GM18858 (cell line): ENCODE measurements around the gene PTS.
"Not testable (repeated sequence)": the region's sequence is repeated elsewhere in the genome, so short reads cannot be mapped to it uniquely, and the experiment has no call there.

Source experiments
- ATAC-seq: cut with Tn5 transposase; IDR thresholded peaks from one replicate; pipeline ENCODE4 v1.9.1; 2021; ENCODE audit not compliant: unreplicated experiment

The PTS gene

GRCh38 chr11:112226062-112226830 is at the start of gene PTS:
PTS (plus strand) TSS chr11:112226428; CDS start chr11:112226444, 16 bp downstream.
- ATAC-seq = peak; percentile 93

GRCh38 chr11:112177589-112177988 is 48.6 kb upstream of the PTS start:
- no peak for ATAC-seq

GRCh38 chr11:112178428-112178827 is 47.8 kb upstream of the PTS start:
- ATAC-seq = no peak

- no peak for ATAC-seq
Observed at GRCh38 chr11:112178936-112179335, 47.3 kb upstream of the PTS start.

- peak; percentile 62 for ATAC-seq
Observed at GRCh38 chr11:112179601-112180000, 46.6 kb upstream of the PTS start.

DNA sequence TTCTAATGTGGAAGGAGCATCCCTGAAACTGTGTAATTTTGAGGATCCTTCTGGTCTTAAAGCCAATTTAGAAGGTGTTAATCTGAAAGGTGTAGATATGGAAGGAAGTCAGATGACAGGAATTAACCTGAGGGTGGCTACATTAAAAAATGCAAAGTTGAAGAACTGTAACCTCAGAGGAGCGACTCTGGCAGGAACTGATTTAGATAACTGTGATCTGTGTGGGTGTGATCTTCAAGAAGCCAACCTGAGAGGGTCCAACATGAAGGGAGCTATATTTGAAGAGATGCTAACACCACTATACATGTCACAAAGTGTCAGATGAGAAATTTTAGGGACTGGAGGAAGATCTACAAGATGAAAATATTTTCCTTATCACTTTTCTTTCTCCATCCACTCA is 43.4 kb upstream of the PTS start:
- no peak for ATAC-seq

- ATAC-seq = no peak
Observed at GRCh38 chr11:112185883-112186282, 40.3 kb upstream of the PTS start.

DNA sequence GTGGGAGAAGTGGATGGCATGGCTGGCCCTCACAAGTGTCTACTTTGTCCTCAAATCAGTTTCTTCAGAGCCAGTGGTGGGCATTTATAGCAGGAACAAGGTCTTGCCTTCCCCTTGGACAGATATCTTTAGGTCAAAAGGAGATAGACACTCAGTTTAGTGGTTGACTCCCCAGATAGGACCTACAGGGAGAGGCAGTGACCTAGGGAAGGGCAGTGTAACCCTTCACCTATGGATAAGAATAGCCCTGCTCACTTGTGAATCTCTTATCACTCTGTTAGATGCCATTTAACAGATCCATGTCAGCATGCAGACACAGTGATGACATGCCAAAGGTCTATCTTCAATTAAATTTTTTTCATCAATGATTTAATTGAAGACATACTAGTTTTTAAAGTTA is 39.9 kb upstream of the PTS start:
- ATAC-seq = no peak

- not testable (repeated sequence) for ATAC-seq
Observed at GRCh38 chr11:112195113-112195512, 31.1 kb upstream of the PTS start.

GRCh38 chr11:112195951-112196351 is 30.3 kb upstream of the PTS start:
- ATAC-seq = no peak

GRCh38 chr11:112196519-112197087 is 29.6 kb upstream of the PTS start:
- no peak for ATAC-seq

- not testable (repeated sequence) for ATAC-seq
Observed at GRCh38 chr11:112199101-112199500, 27.1 kb upstream of the PTS start.

DNA sequence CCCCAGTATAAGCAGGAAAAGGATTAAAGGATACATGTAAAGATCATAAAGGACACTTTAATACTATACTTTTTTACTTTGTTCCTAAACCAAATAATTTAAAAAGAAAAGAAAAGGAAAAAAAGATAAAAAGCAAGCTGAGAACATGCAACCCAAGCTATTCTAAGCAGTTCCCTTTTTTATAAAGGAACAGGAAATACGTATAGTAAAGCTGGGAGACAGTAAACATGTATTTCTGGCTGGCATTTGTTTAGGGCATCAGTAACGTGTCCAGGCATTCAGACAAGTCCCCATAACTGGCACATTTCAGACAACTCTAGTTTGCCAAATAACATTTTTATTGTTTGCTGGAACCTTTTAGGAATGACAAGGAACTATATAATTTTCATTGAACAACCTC is 26.0 kb upstream of the PTS start:
- no peak for ATAC-seq

GRCh38 chr11:112206071-112206470 is 20.2 kb upstream of the PTS start:
- no peak for ATAC-seq

- ATAC-seq = no peak
Observed at GRCh38 chr11:112210890-112211289, 15.3 kb upstream of the PTS start.

DNA sequence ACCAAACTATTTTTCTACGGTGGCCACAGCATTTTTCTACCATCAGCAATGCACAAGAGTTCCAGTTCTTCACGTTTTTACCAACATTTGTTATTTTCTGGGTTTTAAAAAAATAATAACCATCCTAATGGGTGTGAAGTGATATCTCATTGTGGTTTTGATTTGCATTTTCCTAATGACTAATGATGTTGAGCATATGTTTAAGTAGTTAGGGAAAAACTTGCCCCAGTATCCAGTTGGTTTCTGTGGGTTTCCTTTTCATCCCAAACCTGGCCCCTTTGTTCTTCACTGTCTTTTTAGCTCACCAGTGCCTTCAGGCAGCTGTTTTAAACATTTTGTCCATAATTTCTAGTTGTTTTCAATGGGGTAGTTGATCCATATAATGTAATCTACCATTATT is 14.7 kb upstream of the PTS start:
- ATAC-seq = no peak

- ATAC-seq = no peak
Observed at GRCh38 chr11:112212290-112212689, 13.9 kb upstream of the PTS start.

DNA sequence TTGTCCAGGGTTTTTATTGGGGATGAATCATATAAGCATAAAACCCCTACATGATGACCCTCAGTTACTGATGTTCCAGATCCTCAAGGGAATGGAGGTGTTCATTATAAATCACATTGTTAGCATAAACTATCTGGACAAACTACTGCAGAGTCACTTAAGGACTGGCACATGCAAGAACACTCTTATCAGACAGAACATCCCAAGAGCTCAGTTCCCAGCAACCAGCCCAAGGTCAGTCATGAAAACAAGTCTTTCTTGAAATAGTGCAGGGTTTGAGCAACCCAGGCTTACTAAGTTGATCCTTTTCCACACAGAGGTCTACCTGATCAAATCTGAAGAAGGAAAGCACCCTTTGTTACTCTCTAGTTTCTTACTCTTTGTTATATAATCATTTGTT is 13.5 kb upstream of the PTS start:
- ATAC-seq = no peak

GRCh38 chr11:112213753-112214152 is 12.5 kb upstream of the PTS start:
- ATAC-seq = no peak

GRCh38 chr11:112215621-112216020 is 10.6 kb upstream of the PTS start:
- ATAC-seq = no peak

GRCh38 chr11:112216561-112217105 is 9.6 kb upstream of the PTS start:
- no peak for ATAC-seq

GRCh38 chr11:112219476-112220232 is 6.6 kb upstream of the PTS start:
- ATAC-seq = peak; percentile 89
